ENCODE data around the gene TSC22D2. TPM values are rescaled to one million over a fixed set of nuclear protein-coding genes. Genes with fewer than 3 reads are reported as not detected.

TSC22D2 gene
- total RNA-seq, 6 experiments from 2014 or later: 10.3 to 30.4 (median 13.2) TPM

GRCh38 chr3:150504483-150504882, 96.4 kb downstream of the TSC22D2 start:
- no peak for TF ChIP-seq CTCF (IDR thresholded peaks at IDR 0.05)
- TF ChIP-seq POLR2A (IDR thresholded peaks at IDR 0.05): no peak
- no peaks in the 10 kb centered on the region for H3K27me3 ChIP-seq
- no peak overlapping the region for H3K4me3 ChIP-seq
- intact Hi-C loops (cut with DNase I): loop anchor here in 1 of 2 donors (10.0 kb wide), 1 partner anchor 270 kb away; no protein-coding TSS in a partner anchor
- no CpG with 5 or more reads among the region's 3 CpGs for WGBS (ENCODE audit: insufficient coverage, low coverage, low lambda C conversion rate, missing lambda C conversion rate)
- H3K4me1 ChIP-seq: no peaks in the 10 kb centered on the region
- H3K36me3 ChIP-seq: no peaks in the 10 kb centered on the region
- no peak overlapping the region for H3K27ac ChIP-seq
- peak in 1 of 4 donors; percentile 74 for ATAC-seq
- no peaks in the 10 kb centered on the region for H3K9me3 ChIP-seq
- no peak for DNase-seq

- TF ChIP-seq CTCF (IDR thresholded peaks at IDR 0.05): no peak
- TF ChIP-seq POLR2A (IDR thresholded peaks at IDR 0.05): no peak
- Histone ChIP-seq H3K27ac (no peak overlapping the region), H3K4me1 (no peaks in the 10 kb centered on the region), H3K36me3 (no peaks in the 10 kb centered on the region), H3K9me3 (no peaks in the 10 kb centered on the region), H3K27me3 (no peaks in the 10 kb centered on the region), H3K4me3 (no peak overlapping the region)
- intact Hi-C loops (cut with DNase I): loop anchor here in 1 of 2 donors (10.0 kb wide), 1 partner anchor 274 kb away; no protein-coding TSS in a partner anchor
- DNase-seq: no peak
- no peak for ATAC-seq
These were observed 100.3 kb downstream of the TSC22D2 start for GRCh38 chr3:150508401-150508800.

DNA sequence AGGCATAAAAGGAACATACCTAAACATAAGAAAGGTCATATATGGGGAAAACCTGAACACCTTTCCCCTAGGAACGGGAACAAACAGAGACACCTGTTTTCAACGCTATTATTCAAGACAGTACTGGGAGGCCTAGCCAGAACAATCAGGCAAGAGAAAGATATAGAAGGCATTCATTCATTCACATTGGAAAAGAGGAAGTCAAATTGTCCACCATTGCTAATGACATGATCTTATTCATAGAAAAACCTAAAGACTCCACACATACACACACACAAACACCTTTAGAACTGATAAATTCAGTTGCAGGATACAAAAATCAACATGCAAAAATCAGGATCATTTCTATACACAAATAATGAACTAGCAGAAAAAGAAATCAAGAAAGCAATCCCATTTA, 101.7 kb downstream of the TSC22D2 start:
- DNase-seq: no peak
- intact Hi-C loops (cut with DNase I): loop anchor here in 1 of 2 donors (10.0 kb wide), 1 partner anchor 275 kb away; no protein-coding TSS in a partner anchor
- no peak for ATAC-seq
- 78% methylated on average over 2 of the region's 2 CpGs for WGBS (ENCODE audit: insufficient coverage, low coverage, low lambda C conversion rate, missing lambda C conversion rate)
- no peaks in the 10 kb centered on the region for H3K36me3 ChIP-seq
- H3K27ac ChIP-seq: no peak overlapping the region
- TF ChIP-seq POLR2A (IDR thresholded peaks at IDR 0.05): no peak
- no peak for TF ChIP-seq CTCF (IDR thresholded peaks at IDR 0.05)
- H3K9me3 ChIP-seq: no peaks in the 10 kb centered on the region
- H3K4me1 ChIP-seq: no peaks in the 10 kb centered on the region
- no peaks in the 10 kb centered on the region for H3K27me3 ChIP-seq
- H3K4me3 ChIP-seq: no peak overlapping the region

DNA sequence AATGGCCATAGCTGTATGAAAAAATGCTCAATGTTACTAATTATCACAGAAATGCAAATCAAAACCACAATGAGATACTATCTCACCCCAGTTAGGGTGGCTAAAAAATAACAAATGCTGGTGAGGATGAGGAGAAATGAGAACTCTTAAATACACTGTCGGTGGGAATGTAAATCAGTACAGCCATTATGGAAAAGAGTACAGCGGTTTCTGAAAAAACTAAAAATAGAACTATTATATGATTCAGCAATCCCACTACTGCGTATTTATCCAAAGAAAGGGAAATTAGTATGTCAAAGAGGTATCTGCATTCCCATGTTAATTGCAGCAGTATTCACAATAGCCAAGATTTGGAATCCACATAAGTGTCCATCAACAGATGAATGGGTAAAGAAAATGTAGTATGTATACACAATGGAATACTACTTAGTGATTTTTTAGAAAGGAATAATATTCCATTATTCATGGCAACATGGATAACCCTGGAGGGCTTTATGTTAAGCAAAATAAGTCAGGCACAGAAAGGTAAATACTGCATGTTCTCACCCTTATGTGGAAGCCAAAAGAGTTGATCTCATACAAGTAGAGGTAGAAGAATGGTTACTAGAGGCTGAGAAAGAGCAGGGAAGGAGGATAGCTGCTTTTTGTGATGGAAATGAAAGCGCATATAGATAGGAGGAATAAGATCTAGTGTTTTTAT, 103.2 kb downstream of the TSC22D2 start:
- intact Hi-C loops (cut with DNase I): no loop called here
- TF ChIP-seq POLR2A (IDR thresholded peaks at IDR 0.05): no peak
- TF ChIP-seq CTCF (IDR thresholded peaks at IDR 0.05): no peak
- no peak for ATAC-seq
- H3K9me3 ChIP-seq: no peaks in the 10 kb centered on the region
- no peaks in the 10 kb centered on the region for H3K36me3 ChIP-seq
- H3K4me3 ChIP-seq: no peak overlapping the region
- WGBS (ENCODE audit: insufficient coverage, low coverage, low lambda C conversion rate, missing lambda C conversion rate): 65% methylated on average over 4 of the region's 4 CpGs
- no peak overlapping the region for H3K27ac ChIP-seq
- no peak for DNase-seq
- H3K4me1 ChIP-seq: no peaks in the 10 kb centered on the region
- no peaks in the 10 kb centered on the region for H3K27me3 ChIP-seq

Measured in right lobe of liver (tissue), 6 donors.